Femur (tissue), 1 donor: ENCODE data around the gene LAMC2.
"Not testable (repeated sequence)": the region's sequence is repeated elsewhere in the genome, so short reads cannot be mapped to it uniquely, and the experiment has no call there.

Experiments used
- DNase-seq: peaks from one replicate; pipeline ENCODE4 v3.0.0-alpha.2; 2017

The LAMC2 gene

GRCh38 chr1:183185941-183186490 is at the start of gene LAMC2:
Gene LAMC2 (plus strand): TSS chr1:183186264. CDS start chr1:183186353, 89 bp downstream.
- DNase-seq: peak; percentile 28

- no peak for DNase-seq
Measured at GRCh38 chr1:183137782-183138181, 48.3 kb upstream of the LAMC2 start.

- no peak for DNase-seq
Measured at GRCh38 chr1:183138301-183138700, 47.8 kb upstream of the LAMC2 start.

GRCh38 chr1:183139281-183139942 is 46.7 kb upstream of the LAMC2 start:
- no peak for DNase-seq

GRCh38 chr1:183140633-183141032 is 45.4 kb upstream of the LAMC2 start:
- no peak for DNase-seq

- no peak for DNase-seq
Measured at GRCh38 chr1:183142171-183142570, 43.9 kb upstream of the LAMC2 start.

GRCh38 chr1:183143576-183144315 is 42.3 kb upstream of the LAMC2 start:
- no peak for DNase-seq

GRCh38 chr1:183144752-183145151 is 41.3 kb upstream of the LAMC2 start:
- DNase-seq: no peak

- no peak for DNase-seq
Measured at GRCh38 chr1:183147735-183148134, 38.3 kb upstream of the LAMC2 start.

- peak; percentile 70 for DNase-seq
Measured at GRCh38 chr1:183148599-183148998, 37.5 kb upstream of the LAMC2 start.

GRCh38 chr1:183149273-183149672 is 36.8 kb upstream of the LAMC2 start:
- DNase-seq: no peak

- DNase-seq: not testable (repeated sequence)
Measured at GRCh38 chr1:183150032-183150431, 36.0 kb upstream of the LAMC2 start.

- DNase-seq: no peak
Measured at GRCh38 chr1:183150445-183150844, 35.6 kb upstream of the LAMC2 start.

GRCh38 chr1:183152180-183152579 is 33.9 kb upstream of the LAMC2 start:
- DNase-seq: no peak

- no peak for DNase-seq
Measured at GRCh38 chr1:183155939-183156338, 30.1 kb upstream of the LAMC2 start.

GRCh38 chr1:183159960-183160359 is 26.1 kb upstream of the LAMC2 start:
- DNase-seq: no peak

GRCh38 chr1:183161391-183161790 is 24.7 kb upstream of the LAMC2 start:
- no peak for DNase-seq

- DNase-seq: no peak
Measured at GRCh38 chr1:183163316-183163715, 22.7 kb upstream of the LAMC2 start.

GRCh38 chr1:183164340-183164739 is 21.7 kb upstream of the LAMC2 start:
- no peak for DNase-seq

GRCh38 chr1:183164963-183165362 is 21.1 kb upstream of the LAMC2 start:
- DNase-seq: no peak

- no peak for DNase-seq
Measured at GRCh38 chr1:183165456-183165855, 20.6 kb upstream of the LAMC2 start.

GRCh38 chr1:183166454-183166853 is 19.6 kb upstream of the LAMC2 start:
- DNase-seq: no peak

- DNase-seq: no peak
Measured at GRCh38 chr1:183167676-183168075, 18.4 kb upstream of the LAMC2 start.

GRCh38 chr1:183168308-183168707 is 17.8 kb upstream of the LAMC2 start:
- no peak for DNase-seq
